GF-D8 (cell line): ENCODE results near the gene ZMAT2.
"Not testable (repeated sequence)": the region's sequence is repeated elsewhere in the genome, so short reads cannot be mapped to it uniquely, and the experiment has no call there.

Experiments used
- DNase-seq: peaks from one replicate; lab custom pipeline; 2025; lab: John Stamatoyannopoulos, UW

ZMAT2 gene, protein sequence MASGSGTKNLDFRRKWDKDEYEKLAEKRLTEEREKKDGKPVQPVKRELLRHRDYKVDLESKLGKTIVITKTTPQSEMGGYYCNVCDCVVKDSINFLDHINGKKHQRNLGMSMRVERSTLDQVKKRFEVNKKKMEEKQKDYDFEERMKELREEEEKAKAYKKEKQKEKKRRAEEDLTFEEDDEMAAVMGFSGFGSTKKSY

DNA sequence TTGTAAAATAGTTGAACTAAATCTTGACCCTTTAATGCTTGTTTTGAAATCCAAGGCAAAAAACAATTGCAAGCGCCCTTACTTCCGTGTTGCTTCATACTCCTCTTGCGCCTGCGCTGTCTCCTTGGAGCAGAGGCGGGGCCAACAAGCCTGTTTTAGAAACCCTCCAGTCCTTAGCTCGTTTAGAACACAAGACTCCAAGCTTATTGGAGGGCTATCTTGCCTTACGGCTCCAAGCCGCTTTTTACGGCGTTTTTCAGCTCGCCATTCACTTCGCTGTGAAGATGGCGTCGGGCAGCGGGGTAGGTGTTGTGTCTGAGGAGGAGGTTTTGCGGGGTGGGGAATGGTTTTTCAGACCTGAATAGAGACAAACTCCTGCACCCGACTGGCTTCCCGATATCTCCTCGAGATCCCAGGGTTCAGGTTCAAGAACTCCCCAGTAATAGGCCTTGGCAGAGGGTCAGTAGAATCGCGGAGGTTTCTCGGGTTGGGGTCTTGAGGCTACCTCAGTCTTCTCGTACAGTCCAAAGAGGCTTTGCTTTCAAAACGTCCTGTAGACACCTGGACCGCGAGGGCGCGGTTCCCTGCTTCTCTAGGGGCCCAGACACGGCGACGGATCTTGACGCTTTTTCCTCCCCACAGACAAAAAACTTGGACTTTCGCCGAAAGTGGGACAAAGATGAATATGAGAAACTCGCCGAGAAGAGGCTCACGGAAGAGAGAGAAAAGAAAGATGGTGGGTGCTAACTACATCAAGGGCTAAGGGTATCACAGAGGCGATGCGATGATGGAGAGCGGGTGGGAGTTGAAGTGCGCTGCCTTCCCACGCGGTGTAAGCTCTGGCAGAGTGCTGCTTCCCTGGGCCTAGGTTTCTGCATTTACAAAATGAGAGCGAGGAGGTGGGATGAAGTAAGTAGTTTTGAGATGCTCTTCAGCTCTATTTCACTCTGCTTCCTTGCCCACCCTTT lies at the start of gene ZMAT2:
TSS of gene ZMAT2 (plus strand) at position 271 of the 968 bp plus-strand sequence. CDS start at position 285, 14 bp downstream.
- peak; percentile 82 for DNase-seq

DNA sequence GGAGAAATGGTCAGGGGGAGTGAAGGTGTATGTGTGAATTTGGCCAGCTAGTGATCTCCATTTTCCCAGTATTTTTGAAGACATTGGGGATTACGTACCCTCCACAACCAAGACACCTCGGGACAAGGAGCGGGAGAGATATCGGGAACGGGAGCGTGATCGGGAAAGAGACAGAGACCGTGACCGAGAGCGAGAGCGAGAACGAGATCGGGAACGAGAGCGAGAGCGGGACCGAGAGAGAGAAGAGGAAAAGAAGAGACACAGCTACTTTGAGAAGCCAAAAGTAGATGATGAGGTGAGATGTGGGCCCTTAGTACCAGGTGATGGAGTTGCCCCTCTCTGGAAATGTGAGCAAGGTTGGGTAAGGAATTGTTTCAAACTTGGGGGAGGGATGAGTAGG lies 41.4 kb upstream of the ZMAT2 start:
- DNase-seq = no peak

DNA sequence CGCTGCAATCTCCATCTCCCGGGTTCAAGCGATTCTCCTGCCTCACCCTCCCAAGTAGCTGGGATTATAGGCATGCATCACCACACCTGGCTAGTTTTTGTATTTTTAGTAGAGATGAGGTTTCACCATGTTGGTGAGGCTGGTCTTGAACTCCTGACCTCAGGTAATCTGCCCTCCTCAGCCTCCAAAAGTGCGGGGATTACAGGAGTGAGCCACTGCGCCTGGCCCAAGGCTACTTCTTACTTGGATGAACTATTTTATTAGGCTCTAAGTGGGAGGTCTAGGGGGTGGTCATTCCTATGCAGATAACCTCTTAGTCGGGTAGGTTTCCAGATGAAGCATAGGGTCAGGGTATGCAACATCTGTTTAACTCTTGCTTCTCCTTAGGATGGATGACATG lies 39.9 kb upstream of the ZMAT2 start:
- DNase-seq = not testable (repeated sequence)

DNA sequence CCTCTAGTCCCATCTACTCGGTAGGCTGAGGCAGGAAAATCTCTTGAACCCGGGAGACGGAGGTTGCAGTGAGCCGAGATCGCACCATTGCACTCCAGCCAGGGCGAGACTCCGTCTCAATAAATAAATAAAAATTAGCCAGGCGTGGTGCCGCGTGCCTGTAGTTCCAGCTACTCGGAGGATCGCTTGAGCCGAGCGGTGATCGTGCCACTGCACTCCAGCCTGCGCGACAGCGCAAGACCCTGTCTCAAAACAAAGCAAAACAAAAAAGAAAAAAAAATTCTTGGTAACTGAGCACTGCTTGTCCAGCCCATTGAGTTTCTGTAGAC lies 36.3 kb upstream of the ZMAT2 start:
- DNase-seq = no peak

DNA sequence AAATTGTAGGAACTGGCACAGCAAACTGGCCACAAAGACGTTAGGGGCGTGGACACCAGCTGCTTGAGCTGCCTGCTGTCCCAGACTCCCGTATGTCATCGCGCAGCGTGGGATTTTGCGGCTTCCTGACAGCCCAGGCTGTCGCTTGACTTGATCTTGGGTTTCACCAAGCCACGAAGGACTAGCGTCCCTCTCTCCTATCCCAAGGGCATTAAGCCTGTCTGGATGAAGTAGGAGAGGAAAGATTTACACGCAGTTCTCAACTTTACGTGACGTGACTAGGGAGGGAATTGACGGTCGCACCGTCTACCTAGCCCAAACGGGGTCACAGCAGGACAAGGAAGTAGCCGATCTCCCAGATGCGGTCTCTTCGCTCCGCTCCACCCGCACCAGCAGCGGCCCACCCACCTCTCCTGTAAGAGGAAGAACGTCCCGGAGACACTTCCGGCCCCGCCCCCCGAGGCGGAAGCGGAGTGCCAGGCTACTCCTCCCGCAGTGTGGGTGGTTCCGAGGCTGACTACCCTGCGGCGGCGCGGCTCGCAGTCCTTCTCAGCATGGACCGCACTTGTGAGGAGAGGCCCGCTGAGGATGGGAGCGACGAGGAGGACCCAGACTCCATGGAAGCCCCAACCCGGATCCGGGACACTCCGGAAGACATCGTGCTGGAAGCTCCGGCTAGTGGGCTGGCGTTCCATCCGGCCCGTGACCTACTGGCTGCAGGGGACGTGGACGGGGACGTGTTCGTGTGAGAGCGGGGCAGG lies 35.7 kb upstream of the ZMAT2 start, which contains the start of gene WDR55:
TSS of gene WDR55 (plus strand) at position 546 of the 761 bp plus-strand sequence. CDS start at position 555, 9 bp downstream.
- peak; percentile 67 for DNase-seq

DNA sequence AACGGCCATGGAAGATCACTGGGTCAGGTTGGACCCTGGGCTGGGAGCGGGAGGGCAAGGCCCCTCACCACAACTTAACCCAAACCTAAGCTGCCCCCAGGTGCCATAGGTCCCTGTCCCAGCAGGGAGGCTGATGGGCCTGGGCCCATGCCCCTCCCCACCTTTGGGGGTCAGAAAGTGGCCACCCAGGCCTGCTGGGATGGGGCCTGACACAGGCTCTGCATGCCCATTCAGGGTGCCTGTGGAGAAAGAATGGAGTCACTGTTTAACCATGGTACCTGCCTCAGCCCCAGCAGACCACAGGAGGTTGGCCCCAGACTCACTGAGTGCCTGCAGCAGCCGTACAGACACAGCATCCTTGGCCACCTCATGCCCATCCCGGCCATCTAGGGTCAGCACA lies 29.2 kb upstream of the ZMAT2 start:
- not testable (repeated sequence) for DNase-seq

DNA sequence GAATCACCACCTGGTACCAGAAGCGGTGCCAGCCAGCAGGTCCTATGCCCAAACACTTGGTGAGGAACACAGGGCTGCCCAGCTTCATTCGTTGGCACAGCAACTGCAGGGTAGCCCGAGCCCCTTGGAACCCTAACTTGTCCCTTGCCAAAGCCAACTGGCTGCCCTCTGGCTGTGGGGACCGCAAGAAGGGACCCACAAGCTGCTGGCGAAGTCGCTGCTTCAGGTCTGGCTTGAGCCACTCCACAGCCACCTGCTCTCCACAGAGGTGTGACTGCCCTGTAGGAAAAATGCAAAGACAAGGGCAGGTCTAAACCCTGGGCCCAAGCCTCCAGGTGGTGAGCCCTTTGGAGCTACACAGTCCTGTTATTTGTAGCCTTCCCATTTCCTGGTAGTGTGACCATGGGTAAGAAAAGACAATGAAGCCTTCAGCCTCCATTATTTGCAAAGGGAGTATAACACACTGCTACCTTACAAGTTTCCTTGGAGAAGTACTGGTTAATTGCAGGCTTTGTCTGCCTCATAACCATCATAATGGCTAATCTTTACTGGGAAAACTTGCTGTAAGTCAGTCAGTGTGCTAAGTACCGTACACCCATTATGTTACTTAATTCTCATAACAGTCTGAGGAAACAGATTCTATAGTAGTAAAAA lies 28.6 kb upstream of the ZMAT2 start:
- no peak for DNase-seq

DNA sequence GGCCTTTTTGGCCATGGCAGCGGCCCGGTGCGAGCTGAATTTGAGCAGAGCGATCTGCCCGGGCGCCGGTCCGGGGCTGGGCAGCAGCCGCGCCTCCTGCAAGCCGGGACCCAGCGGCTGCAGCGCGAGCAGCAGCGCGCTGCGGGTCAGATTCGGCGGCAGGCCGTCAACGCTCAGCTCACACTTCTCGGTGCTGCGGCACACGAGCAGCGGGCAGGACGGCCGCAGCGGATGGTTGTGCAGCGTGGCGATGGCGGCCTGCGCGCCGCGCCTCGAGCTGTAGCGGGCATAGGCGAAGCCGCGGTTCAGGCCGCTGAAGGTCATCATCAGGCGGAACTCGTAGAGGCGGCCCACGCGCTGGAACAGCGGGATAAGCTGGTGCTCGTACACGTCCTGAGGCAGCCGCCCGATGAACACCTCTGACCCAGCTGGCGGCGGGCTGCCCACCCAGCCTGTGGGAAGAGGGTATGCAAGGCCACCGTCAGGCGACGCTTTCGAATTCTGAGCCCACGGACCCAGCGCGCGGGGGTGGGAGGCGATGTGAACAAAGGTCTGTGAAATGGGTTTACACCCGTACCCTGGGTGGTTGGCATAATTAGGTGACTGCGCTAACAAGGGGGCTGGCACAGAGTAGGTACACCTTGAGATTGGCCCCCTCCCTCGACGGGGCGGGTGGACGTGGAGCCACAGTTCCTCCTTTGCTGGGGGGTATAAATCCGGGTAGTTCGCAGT lies 27.6 kb upstream of the ZMAT2 start:
- no peak for DNase-seq

DNA sequence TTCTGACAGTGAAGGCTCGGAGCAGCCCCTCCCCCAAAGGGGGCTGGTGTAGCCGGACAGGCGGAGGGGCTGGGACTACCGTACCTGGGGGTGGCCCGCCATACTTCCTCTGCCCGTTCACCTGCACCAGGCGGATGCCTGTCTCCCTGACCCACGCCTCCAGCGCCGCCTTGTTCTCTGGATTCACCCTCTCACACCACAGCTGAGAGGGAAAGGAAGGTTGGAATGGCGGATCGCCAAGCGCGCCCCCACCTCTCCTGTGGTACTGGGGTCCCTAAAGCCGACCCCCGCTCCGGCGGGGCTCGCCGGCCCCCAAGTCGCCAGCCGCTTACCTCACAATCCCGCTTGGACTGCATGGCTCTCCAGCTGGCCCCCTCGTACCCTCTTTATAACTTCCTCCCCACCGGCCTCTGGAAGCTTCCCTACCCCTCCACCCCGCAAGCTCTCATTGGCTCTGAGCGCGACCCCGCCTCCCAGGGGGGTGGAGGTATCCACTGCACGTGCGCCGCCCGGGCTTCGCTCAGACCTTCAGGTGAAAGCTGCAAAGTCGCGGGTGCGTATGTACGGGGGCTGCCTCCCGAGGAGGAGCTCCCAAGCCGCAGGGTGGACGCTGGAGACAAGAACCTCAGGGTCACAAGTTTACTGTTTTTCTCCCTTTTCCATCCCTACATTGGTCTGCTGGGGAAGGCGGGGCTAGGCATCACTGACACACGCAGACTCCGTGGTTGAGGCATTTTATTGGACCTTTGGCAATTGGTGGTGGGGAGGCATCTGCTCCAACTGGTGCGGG lies 26.9 kb upstream of the ZMAT2 start, which contains the start of gene DND1:
TSS of gene DND1 (minus strand) at position 390 of the 790 bp plus-strand sequence. CDS start at position 356, 34 bp downstream.
- no peak for DNase-seq

DNA sequence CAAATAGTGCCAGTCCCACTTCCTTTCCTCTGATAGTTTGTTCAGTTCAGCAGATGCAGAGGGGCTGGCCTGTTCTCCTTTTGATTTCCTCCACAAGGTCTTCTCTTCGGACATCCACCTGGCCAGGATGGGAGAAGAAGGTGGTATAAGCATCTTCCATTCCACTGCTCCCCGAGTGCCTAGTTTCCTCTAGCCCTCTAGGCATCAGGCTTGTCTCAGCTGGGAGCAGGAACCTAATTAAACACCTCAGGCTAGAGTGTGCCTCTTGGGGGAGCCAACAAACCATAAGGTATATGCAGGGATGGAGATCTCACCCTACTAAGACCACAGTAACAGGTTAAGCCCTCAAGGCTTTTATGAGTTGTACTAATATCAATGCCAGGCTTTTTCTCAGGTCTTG lies 26.0 kb upstream of the ZMAT2 start:
- no peak for DNase-seq

DNA sequence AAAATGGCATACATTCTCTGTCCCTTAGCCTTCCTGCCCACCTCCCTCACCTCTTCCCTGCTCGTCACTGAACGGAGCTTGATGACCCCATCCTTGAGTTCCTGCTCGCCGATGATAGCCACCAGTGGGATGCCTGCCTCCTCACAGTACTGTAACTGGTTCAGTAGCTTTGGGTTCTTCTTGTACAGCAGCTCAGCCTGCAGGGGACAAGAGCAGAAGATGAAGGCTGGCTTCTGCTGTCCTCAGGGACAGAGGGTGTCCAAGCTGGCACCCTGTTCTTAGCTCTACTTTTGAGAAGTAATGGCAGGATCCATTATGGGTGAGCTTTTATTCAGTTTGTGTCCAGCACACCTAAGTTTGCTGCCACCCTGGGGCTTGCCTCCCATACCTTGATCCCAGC lies 25.6 kb upstream of the ZMAT2 start:
- DNase-seq = no peak

DNA sequence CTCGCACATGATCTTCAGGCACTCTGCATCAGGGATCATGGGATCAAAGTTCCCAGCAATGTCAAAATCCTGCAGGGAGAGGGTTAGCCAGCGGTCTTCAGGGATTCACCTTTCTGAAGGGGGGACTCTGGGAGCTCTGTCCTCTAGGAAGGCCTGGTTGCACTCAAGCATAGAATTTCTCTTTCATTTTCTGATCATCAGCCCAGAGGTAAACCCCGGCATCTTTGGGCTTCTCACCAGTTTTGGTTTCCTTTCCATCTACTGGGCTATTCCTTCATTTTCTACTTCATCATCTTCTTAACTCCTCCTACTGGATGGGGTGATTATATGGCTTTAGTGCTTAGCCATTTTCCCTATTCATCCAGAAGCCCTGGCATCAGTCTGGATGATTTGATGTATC lies 22.3 kb upstream of the ZMAT2 start:
- DNase-seq = no peak

DNA sequence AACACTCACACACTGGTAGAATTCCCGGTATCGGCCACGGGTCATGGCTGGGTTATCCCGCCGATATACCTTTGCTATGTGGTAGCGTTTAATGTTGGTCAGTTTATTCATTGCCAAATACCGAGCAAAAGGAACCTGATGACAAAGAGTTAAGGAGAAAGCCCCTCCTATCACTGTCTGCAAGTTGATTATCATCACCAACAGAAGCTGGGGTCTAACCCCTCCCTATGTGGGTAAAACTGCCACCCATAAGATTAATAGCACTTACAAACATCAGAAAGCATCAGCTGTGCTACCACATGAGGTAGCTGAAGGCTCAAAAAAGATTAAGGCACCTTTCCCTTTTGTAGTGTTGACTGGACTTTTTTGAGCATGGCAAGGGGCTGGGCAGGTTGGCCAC lies 21.3 kb upstream of the ZMAT2 start:
- no peak for DNase-seq

DNA sequence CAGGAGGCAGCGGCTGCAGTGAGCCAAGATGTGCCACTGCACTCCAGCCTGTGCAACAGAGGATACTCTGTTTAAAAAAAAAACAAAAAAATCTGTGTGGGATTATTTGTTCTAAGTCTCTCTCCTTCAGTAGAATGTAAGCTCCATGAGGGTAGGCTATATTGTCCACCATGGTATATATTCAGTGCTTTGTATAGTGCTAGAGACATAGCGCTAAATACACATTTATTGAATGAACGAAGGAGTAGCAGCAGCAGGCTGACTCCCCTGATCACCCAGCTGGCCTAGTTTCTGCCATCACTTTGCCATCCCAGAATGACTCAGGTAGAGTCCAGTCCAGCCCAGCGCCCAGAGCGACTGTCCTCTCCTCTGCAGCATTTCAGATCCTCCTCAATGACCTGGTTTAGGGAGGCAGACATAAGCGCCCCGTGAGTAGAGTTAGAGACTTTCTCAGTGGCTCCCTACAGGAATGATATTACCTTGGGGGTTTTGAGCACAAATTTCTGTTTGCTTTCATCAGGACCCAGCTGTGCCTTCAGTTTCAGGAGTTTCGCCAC lies 9.8 kb upstream of the ZMAT2 start:
- DNase-seq = no peak

DNA sequence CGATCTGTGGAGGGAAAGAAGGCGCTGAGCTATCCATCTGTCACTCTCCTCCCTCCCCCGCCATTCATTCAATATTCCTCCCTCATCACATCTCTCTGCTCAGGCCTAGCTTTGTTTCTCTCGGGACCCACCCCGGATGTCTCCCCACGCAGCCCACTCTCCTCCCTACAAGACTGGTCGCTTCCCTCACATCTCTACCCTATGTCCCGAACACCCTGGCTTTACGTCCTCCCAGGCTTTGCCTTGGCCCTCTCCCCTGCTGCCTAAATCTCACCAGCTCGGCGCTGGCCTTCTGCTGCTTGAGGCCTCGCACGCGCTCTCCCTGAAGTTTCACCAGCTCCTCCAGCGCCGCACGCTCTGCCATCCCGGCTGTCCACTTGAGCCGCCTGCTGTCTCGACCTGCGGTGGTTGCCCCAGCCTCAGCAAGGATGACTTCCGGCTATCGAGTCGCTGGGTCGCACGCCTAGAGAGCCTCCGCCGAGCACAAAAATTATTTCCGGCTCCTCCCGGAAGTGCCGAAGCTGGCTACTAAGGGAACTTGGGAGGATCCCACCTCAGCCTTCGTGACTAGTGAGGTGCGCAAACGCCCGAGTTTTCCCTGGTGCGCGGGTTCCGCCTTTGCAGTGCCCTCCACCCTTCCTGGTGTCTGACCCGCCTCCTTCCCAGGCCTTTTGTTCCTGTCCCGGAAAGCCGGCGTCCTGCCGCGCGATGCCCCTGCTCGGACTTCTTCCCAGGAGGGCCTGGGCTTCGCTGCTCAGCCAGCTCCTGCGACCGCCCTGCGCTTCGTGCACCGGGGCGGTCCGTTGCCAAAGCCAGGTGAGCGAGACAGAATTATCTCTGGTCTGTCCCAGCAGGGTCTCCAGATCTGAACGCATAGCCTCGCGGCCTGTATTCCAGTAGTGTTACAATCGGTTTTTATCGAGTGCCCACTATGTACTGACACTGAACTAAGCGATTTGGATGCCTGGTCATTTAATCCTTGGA lies 9.0 kb upstream of the ZMAT2 start, which contains the start of the genes HARS1 and HARS2:
TSS of gene HARS1 (minus strand) at position 430 of the 984 bp plus-strand sequence. CDS start at position 364, 66 bp downstream.
TSS of gene HARS2 (plus strand) at position 515 of the 984 bp plus-strand sequence. CDS start at position 709, 194 bp downstream.
- DNase-seq = peak; percentile 58

DNA sequence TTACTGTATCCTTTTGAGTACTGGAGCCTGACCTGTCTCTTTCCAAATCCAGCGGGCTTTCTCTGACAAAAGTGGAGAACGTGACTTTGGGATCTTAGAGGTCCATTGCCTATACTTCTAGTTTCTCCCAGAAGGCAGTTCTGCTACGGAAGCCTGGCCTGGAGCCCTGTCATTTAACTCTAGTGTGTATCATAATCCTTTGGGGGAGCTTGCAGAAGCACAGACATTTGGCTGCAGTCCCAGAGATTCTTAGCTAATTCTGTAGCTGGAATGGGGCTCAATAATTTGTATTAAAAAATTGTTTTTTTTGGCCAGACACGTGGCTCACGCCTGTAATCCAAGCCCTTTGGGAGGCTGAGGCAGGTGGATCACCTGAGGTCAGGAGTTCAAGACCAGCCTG lies 6.0 kb upstream of the ZMAT2 start:
- DNase-seq = no peak

DNA sequence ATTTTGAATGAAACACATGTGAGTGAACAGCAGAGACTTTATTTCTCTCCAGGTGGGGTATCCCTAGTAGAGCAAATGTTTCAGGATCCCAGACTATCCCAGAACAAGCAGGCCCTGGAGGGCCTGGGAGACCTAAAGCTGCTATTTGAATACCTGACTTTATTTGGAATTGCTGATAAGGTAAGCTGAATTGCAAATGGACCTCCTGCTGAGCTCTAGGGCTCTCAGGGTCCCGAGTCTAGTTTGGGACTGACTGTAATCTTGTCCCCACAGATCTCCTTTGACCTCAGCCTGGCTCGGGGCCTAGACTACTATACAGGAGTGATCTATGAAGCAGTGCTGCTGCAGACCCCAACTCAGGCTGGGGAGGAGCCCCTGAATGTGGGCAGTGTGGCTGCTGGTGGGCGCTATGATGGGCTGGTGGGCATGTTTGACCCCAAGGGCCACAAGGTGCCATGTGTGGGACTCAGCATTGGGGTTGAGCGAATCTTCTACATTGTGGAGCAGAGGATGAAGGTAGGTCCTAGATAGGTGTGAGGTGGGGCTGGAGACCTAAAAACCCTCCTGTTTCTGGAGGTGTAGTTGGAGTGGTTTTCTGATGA lies 3.3 kb upstream of the ZMAT2 start:
- DNase-seq = no peak

DNA sequence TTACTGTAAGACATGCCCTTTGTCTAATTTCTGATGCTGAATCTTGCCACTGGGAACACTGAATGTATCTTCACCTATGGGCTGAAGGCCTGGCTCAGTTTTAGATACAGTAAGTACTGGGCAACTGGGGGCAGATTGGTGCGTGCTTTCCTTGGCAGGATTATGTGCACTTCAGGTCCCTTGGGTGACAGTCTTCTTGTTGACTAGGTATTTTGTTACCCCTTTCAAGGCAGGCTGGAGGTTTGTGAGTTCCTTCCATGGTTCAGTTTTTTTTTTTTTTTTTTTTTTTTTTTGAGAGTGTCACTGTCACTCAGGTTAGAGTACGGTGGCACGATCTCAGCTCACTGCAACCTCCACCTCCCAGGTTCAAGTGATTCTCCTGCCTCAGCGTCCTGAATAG lies 7.6 kb downstream of the ZMAT2 start:
- DNase-seq = no peak
